NCI-H82 (cell line): ENCODE results near the gene POPDC2.

Experiments
- DNase-seq: peaks from one replicate; lab custom pipeline; 2025; lab: John Stamatoyannopoulos, UW

The POPDC2 gene

DNA sequence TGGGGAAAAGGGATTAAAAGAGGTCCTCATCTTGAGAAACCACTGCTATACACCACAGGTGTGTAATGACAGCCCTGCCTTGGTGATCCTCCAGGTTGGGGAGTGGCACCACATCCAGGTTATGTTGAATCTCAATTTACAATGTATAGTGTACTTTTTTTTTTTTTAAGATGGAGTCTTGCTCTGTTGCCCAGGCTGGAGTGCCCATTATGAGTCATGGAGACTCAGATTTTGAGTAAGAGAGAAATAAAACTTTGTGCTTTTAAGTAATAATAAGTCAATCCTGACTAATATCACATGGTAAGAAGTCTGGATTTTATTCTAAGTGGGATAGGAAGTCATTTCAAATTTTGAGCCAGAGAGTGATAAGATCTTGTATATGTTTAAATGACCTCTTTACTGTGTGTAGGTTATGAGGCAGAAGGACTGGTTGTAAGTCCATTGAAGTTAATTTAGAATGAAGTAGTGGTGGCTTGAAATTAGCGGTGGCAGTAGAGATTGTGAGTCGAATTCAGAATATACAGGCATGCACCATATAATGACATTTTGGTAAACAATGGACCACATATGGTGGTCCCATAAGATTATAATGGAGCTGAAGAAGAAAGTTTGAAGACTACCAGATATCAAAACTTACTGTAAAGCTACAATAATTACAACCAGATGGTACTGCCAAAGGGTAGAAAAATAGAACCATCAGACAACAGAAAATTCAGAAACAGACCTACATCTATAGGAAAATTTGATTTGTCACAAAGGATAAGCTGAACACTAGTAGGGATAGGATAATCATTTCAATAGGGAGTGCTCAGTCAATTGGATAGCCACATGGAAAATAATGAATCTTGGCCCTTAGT, 20.7 kb downstream of the POPDC2 start:
- no peak for DNase-seq

DNA sequence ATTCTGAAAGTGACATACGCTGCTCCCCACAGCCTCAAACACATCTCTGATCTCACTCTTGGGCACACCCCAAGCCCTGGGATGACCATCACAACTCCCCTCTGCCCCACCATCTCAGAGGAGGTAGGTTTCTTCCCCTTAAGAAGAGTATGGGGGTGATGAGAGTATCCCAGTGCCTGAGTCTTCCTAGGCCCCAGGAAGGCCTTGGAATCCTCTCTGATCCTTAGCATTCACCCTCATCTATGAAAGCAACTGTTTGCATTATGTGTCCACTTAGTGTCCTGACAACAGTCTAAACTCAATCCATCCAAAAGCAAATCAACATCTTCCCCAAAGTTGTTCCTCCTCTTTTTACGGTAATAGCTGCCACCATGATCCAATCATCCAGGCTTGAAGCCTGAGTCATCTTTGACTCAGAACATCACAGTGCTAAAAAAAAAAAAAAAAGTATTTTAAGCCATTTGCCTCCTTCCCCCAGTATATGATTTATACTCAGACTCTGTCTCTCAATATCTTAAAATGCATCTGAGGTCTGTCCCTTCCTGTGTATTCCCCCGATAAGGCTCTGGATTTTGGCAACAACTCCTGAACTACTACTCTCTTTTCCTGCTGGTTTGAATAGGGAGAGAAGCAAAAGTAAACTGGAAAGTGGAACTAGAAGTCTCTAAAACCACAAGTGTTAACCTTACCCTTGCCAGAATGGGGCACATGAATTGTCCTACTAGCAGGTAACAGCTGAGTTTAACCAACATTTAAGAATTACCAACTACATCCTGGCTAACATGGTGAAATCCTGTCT, 22.5 kb downstream of the POPDC2 start:
- DNase-seq: peak; percentile 48

DNA sequence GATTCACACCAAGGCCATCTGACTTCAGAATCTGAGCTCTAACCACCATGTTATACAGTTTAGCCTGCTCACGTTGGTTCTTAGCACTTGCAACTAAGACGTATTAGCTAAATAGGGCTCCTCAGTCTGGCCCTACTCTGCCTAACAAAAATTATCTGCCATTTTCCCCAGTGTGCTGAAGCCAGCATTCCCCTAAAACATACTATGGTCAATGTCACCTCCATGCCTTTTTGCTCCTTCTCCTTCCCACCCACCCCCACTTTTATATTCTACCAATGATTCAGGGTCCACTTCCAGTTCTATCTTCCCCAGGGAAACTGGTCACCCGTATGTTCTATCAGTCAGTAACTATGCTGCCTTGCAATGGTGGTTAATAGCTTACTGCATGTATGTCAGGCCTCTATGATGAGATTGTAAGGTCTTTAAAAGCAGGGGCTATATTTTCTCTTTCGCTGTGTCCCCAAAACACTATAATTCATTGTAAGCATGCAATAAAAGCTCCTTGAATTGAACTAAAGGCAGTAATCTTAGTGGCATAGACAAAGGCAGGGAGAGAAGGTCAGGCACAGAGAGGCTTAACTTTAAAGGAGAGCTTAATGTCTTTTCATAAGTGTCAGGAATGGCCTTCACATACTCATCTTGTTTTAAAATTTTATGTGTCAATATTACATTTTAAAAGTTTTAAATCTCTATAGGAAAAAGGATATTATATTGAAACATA, 23.3 kb downstream of the POPDC2 start:
- no peak for DNase-seq

DNA sequence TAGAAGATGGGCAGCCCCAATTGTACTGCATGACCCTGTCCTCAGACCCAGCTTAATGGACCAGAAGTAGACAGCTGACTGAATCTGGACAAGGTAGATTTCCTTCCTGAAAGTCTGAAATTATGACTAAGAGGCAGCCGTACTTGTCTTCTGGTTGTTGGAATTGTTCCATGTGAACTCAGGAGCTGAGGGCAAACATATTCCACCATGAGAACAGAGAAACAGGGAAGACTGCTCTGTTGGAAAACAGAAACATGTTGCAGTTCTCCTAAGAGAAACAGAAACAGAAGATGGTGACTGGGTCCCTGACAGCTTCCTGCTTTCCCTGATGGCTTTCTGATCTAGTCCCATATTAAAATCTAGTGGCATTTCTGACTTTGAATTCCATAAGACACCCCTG, 24.1 kb downstream of the POPDC2 start:
- DNase-seq: no peak

DNA sequence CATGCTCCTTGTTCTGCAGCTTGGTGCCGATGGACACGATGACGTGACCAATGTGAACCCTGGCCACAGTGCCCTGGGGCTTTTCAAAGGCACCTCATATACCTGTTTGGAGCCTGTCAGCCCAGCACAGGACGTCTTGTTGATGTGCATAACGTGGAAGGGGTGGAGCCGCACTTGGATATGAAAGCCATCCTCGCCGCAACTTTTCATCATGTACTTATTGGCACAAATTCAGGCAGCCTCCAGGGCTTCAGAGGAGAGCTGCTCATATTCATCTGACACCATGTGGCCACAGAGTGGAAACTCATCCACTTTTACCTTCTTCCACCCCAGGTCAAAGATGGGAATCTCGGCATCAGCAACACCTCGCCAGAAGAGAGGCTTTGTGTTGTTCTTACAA, 24.7 kb downstream of the POPDC2 start:
- DNase-seq: peak; percentile 17

DNA sequence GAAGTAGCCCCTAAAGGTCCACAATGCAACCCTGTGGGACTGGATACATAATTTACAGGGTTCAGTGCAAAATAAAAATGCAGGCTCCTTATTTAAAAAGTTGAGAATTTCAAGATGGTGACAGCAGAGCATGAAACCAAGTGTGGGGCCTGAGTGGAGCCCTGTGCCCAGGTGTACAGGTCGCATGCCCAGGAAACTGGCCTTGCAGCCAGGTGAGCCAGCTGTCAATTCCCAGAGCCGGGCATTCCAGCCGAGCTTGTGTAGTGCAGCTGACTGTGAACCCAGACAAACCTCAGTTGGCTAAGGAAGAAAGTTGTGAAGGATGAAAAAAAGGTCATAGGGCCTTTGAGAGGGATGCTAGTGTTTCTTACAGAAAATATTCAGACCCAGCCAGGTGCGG, 27.6 kb downstream of the POPDC2 start:
- DNase-seq: no peak

DNA sequence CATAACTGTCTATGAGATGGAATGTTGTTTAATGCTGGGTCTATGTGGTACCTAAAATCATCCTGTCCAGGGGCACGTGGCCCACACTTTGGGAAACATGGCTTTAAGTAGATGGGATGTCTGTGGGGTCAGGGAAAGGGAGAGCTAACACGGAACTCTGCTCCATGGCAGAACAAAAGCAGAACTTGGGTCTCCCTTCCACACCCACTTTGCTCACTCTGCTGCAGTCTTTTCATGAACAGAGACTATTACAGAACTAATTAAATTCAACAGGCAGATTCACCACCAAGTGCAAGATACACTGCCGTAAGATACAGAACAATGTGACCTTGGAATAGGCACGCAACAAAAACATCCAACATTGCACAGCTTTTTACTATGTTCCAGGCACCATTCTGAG, 28.2 kb downstream of the POPDC2 start:
- DNase-seq: no peak

DNA sequence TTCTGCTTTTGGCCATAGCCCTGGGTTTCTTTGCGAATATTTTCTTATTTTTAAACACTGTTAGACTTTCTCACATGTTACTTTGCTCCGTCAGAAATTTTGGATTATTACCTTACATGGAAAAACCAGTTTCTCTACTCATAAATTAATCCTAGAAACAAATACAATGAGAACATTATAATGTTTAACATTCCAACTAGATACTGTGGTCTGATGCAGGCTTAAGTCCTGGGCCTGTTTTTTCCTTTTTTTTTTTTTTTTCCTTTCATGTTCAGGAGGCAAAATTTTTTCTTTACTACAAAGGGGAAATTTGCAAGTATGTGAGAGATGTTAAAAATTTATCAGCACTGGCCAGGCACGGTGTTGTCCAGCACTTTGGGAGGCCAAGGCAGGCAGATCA, 28.9 kb downstream of the POPDC2 start:
- no peak for DNase-seq

DNA sequence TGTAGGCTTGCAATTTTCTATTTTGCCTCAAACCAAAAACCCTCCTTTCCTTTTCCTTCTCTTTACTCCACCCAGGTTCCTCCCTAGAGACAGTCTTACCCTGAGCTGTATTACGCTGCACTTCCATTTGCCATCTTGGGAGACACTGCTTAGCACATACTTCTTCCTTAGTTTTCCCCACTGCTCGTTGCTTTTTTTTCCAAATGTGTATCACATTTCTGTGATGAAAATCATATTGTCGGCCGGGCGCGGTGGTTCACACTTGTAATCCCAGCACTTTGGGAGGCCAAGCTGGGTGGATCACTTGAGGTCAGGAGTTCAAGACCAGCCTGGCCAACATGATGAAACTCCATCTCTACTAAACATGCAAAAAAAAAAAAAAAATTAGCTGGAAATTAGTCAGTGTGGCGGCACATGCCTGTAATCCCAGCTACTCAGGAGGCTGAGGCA, 29.5 kb downstream of the POPDC2 start:
- DNase-seq: no peak

DNA sequence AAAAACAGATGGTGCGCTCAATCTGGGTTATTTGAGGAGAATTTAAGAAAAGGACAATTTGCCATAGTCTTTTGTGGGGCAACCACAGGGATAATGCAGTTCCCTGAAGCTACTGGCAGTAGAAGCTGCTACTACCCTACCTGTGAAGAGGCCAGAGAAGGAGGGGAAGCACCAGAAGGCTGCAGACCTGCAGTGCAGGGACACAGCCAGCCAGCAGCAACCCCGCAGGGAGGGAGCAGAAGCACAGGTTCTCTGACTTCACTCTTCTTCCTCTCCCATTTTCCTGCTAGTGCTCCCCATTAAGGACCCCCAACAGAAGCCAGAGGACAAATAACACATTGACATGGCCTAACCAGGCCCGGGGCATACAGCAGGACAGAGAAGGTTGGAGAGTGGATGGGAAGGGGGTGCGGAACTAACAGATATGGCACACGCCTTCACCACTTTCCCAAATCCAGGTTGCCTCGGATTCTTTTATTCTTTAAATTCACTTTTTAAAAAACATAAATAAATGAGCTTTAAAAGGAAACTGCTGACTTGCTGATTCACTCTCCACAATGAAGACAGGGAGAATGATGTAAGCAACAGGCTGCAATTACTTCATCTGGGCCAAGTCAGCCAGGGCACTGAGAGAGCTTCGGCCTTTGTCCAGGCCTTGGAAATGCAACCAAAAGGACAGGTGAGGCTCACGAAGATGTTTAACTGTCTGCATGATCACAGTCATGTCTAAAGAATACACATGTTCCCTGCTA, 30.1 kb downstream of the POPDC2 start:
- DNase-seq: no peak

DNA sequence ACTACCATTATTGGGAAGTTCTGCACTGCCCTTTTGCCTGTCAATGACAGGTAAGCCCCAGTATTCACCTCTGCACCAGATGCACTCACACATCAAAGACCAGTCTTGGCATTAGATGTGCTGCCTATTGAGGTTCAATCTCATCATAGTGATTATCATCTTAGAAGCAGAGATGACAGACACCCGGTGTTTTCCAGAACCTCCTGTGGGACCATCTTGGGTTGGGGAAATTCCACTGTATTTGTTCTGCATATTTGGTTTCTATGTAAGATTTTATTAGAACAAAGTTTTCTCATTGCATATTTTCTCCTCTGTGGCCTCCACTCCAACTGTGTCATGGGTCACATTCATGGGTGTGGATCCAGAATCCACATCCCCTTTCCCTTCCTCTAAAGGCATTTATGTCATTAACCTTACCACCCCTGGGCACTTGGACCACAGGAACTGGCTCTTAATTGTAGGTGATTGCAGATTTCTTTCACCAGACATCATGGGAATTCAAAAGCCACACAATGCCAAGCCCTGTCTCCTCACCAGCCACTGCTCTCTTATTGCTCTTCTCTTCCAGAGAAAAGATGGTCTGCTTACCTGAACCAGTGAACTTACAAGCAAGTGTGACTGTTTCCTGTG, 31.5 kb downstream of the POPDC2 start:
- DNase-seq: no peak

DNA sequence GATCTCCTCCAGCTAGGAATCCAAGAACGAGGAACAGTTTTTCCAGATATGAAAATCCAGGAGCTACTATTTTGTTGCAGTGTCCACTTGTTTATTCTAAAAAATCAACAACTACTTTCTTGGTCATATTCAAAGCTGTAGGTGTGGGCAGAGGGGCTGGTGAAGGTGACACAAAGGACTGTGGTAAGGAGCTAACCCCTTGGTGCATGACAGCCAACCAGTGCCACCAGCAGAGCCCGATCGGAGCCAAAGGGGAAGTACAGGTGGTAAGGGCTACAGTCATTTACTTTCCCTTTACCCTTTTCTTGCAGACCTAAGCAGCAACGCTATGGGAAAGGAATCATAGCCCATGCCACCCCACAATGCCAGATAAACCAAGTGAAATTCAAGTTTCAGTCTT, 32.0 kb downstream of the POPDC2 start:
- no peak for DNase-seq

DNA sequence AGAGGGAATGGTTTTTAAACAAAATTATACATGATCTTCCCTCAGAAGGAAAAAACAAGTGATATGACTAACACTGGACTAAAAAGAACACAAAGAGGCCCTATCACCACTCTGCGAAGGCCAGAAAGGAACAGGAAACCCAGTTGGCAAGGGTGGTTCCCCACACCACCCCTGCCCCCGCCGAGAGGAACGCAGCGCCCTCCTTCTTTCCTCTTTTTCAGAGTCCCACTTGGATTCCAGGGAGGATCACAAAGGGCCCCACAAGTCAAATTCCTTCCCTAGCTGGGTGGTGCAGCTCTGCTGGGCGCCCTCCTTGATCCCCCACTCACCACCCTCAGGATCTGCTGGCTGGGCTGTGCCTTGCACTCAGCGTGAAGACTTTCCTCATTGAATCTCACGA, 32.9 kb downstream of the POPDC2 start:
- DNase-seq: no peak

DNA sequence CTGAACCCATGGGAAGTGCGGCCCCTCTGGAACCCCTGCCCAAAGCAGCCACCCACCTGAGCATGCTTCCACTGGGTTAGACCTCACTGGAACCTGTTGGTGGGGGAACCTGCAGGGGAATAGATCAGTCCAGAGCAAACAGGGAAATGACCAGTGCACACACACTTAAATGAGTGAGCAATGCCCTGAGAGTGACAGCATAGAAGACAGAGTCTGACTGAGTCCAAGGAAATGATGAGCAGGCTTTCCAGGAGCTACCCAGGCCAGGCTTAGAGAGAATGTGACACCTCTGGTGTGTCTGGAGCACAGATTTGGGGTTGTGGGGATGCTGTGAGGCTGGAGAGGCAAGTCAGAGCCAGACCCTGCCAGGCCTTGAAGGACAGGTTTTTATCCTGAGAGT, 34.2 kb downstream of the POPDC2 start:
- no peak for DNase-seq

DNA sequence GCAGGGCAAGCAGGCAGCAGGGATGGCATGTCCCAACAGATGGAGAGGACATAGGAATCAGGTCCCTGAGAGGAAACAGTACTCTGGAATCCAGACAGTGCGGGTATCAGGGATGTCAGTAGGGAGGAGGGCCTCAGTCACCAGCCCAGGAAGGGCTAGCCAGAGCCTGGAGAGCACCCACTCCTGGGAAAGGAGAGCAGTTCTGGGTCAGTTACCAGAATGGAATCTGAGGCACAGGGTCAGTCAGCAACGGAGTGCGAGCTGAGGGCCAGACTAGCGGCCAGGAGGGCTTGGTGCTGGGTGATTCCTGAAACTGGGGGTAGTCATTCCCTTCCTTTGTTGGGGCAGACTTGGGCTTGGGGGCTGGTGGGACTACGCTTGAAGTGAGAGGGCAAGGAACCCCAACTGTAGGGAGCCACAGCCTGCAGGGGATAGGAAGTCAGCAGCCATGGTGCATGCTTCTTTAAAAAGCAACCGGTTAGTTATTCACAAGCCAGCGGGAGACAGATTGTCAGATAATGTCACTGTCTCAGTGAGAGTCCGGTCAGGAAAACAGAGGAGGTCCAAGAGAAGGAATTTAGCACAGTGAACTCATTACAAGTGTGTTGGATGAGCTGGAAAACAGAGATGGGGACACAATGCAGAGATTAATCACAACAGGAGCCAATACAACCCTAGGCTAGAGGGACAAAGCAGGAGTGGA, 34.8 kb downstream of the POPDC2 start:
- DNase-seq: no peak

DNA sequence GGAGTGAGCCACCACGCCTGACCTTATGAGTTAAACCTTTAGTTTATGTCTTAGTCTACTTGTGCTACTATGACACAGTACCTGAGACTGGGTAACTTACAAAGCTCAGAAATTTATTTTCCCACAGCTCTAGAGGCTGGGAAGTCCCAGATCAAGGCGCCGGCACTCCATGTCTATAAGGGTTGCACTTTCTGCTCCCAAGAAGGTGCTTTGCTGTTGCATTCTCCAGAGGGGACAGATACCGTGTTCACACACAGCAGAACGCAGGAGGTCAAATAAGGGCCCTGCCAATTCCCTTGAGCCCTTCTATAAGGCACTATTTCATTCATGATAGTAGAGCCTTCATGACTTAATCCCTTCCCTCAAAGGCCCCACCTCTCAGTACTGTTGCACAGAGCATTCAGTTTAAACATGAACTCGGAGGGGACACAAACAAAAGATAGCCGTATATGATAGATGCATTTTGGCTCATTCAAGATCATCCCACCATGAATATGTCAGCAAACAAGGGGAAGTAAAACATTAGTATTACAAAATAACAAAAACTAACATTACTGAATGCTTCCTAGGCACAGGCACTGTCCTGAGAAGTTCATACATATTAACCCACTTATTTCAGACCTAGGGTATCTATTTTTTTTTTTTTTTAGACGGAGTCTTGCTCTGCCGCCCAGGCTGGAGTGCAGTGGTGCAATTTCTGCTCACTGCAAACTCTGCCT, 36.2 kb downstream of the POPDC2 start:
- DNase-seq: no peak

DNA sequence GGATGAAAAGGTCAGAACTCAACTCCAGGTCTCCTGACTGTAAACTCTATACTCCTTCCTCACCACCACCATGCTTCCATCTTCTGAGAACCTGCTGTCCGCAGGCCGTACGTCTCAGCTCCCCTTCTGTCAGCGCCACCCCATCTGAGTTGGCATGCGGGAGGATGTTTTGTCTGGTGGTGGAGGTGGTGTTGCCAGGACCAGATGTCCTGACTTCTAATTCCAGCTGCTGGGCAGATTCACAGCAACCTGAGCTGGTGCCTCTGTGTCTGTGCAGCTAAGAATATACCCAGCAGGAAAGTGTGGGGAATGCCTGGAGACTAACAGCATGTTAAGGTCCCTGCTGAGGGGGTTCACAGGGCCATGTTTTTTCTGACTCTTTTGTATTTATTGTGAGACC, 39.5 kb downstream of the POPDC2 start:
- no peak for DNase-seq

DNA sequence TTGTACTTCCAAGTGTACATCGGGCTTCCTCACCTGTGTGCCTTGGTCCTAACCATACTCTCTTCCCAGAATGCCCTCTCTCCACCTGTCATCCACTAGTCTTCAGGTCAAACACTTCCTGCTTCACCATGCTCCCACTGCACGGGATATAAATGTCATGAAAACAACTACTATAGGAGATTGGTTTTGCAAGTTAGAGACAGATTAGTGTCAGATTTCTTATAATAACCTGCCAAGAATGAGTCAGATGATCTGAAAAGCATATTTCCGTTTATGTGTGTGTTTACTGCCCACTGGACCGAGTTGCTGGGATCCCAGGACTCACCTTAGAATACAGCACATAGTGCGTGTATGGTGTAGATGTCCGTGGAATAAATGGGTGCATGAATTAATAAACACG, 41.3 kb downstream of the POPDC2 start:
- no peak for DNase-seq

DNA sequence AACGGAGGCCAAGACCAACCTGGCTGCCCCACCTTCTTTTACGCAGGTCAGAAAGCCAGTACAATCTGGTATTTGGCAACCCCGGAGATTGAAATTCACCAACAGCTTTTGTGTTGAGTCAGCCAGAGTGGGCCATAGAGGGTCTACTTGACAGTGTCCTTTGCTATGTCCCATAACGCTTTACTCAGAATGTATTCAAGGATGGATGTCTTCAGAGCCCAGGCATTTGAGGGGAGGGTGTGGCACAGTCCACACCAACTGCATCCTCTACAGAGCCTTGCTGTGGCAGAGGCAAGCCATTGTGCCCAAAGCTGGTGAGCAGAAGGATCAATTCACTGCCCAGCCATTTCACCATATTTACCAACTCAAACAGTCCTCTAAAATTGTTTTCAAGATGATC, 44.3 kb downstream of the POPDC2 start:
- no peak for DNase-seq

DNA sequence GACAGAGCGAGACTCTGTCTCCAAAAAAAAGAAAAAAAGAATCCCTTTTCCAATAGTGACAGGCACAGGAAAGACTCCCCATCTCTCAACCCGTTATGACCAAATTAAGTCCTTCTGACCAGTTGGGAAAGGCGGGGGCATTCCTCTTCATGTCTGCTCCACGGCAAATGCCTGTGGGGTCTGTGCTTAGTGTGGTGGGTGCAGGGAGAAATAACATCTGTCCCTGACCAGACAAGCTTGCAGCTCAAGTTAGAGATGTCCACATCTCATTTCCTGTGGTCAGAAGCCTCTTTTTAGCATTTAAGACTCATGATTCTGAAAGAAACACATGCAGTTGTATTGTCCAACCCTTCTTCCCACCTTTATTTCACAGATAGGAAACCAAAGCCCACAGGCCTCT, 46.5 kb downstream of the POPDC2 start:
- DNase-seq: no peak
